Ramos (cell line): ENCODE data around the gene GNG4.
"Not testable (repeated sequence)": the region's sequence is repeated elsewhere in the genome, so short reads cannot be mapped to it uniquely, and the experiment has no call there.

Experiments
- in situ Hi-C: fragments of 300-500 bp; cut with MboI; formaldehyde crosslinking; loops from one replicate; pipeline ENCODE4 v1.14.3; 2022; ENCODE audit warnings: low sequenced_read_pairs; ENCODE audit not compliant: unreplicated experiment

Gene GNG4

DNA sequence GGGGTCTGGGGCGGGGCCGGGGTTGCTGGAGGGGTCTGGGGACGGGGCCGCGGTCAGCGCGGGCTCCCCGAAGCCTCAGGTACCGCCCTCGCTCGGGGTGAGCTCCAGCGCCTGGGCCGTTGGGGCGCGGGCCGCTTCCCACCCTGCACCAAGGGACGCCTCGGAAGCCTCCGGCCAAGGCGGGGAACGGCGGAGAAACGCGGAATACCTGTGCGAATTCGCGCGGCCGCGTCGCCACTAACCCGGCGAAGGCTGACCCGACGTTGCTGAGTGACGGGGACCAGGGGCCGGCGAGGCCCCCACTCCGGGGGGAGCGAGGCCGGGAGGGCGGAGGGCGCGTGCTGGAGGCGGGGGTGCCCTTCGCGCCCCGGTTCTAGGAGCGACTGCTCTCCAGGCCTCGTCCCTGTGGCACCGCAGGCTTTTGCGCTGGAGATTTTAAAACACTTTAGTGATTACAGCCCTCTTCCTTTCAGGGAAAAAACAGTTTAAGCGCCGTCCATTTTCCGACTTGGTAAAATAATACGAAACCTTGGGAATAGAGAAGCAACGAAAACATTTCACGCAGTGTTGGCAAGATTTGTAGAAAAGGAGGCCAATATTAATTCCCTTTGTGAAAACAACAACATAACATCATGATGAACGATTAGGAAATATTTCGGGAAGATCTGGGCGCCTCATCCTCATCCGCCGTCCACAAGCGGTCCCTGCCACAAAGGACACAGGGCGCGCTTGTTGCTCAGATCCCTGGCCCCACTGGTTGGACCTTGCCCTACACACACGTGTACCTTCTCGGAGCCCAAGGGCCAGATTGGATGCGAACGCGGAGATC, 971 bp upstream of the GNG4 start:
- in situ Hi-C loops = no loop called here

DNA sequence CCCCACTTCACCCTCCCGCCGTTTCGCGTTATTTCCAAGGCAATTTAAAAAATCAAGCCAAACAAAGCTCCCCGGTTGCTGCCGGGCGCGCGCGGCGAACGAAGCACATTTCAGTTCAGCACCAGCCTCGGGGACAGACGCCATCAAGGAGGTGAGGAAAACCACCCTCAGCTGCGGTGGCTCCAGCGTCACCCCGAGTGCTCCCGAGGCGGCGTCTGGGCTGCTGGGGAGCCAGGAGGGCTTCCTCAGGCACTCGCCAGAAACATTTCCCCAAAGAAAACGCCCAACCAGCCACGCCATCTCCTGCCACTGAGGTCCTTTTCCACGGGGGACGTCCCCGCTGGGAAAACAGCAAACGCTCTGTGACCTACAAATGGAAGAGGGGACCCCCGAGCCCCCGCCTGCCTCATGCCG, 623 bp downstream of the GNG4 start:
- in situ Hi-C loops = no loop called here

DNA sequence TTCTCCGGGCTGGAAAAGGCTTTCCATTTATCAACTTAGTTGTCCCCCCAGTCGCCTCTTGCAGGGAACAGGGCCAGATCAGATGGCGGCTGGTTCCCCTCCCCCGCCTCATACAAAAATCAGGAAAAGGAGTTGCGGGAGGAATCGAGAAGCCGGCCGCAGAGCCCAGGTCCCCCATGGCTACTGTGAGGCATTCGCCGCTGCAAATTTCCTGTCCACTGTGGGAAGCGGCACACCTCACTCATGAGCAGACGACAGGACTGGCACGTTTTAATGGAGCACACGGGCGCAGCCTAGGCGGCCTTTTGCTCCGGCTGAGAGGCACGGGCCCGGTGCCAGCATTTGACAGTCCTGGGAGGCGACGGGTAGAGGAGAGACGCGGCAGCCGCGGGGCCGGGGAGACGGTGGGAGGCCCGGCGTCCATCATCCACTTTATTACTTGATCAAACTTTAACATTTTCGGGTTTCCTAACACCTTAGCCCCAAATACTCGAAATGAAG, 1.1 kb downstream of the GNG4 start:
- in situ Hi-C loops = no loop called here

DNA sequence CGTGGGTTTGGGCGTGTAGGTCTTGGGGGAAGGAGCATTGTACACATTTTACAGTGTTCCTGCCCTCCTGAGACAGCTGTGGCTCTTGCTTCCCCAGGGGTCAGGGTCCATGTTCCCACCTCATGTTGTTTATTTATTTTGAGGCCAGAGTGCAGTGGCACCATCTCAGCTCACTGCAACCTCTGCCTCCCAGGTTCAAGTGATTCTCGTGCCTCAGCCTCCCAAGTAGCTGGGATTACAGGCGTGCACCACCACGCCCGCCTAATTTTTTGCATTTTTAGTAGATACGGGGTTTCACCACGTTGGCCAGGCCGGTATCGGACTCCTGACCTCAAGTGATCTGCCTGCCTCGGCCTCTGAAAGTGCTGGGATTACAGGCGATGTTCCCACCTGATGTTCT, 2.0 kb downstream of the GNG4 start:
- in situ Hi-C loops = not testable (repeated sequence)

DNA sequence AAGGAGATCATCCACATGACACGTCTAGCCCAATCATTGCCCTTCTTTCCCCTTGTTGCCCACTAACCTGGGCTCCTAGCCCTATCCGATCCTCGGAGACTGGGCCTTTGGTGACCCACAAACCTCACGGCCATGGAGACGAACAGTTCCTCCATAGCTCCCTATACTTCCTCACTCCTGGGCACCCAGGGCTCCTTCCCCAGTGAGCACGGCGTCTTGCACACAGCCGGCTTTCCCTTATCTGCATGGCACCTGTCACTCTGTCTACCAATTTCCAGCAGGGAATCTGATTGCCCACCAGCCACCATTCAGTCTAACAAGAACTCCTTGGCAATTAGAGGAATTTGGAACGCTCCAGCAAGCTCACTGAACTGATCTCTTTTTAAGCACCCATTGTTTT, 3.1 kb downstream of the GNG4 start:
- in situ Hi-C loops = no loop called here

GRCh38 chr1:235644693-235645305, 4.8 kb downstream of the GNG4 start:
- in situ Hi-C loops = no loop called here

- in situ Hi-C loops = no loop called here
Measured at GRCh38 chr1:235643837-235644692, 5.5 kb downstream of the GNG4 start.

- in situ Hi-C loops = no loop called here
Measured at GRCh38 chr1:235642943-235643371, 6.6 kb downstream of the GNG4 start.

GRCh38 chr1:235642011-235642942, 7.3 kb downstream of the GNG4 start:
- in situ Hi-C loops = no loop called here

DNA sequence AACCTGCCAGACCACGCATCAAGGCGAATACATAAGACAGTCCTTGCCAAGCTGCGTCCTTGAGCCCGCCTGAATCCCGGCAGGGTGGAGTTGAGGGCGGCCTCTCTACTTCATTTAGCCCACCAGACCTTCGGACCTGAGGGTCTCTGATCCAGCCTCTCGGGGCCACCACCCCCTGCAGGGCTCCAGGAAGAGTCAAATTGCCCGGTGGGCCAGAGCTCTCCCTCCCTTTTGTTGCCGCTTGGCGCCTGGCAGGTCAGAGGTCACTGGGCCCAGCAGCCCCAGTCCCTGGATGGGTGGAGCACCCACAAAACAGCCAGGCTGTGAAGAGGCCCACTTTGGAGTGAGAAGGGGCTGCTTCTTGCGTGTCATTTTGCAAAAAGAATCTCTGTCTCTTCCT, 9.0 kb downstream of the GNG4 start:
- in situ Hi-C loops = no loop called here

DNA sequence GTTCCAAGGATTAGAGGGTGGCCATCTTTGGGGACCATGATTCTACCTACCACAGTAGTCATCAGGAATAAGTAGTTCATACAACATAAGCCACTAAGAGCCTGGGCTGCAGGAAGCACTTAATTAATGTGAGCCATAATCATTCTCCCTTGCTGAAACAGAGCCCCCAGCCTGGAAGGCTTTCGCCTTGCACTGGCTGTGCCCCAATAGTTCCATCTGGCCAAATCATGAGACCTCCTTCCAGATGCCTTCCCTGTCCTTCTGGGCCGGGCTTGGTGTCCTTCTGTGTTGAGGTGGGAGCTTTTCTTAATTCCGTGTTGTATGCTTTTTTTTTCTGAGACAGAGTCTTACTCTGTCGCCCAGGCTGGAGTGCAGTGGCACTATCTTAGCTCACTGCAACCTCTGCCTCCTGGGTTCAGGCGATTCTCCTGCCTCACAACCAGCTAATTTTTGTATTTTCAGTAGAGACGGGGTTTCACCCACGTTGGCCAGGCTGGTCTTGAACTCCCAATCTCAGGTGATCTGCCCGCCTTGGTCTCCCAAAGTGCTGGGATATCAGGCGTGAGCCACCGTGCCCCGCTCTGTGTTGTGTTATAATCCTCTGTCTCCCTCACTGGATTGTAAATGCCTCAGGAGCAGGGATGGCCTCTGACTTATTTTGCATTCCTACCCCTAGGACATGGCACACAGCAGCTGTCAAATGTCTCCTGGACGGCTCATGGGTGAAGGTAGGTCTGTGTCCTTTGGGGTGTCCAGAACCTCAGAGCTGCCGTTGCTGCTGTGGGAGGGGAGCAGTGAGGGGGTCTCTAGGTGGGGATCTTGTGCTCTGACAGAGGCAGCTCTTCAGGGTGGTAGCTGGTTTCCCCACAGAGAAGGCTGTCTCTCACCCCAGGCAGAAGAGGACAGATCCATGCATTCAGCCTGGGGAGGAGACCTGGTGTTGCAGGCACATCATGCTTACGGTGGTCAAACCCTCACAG, 10.1 kb downstream of the GNG4 start:
- in situ Hi-C loops = no loop called here

GRCh38 chr1:235638612-235639011, 11.0 kb downstream of the GNG4 start:
- in situ Hi-C loops = not testable (repeated sequence)

DNA sequence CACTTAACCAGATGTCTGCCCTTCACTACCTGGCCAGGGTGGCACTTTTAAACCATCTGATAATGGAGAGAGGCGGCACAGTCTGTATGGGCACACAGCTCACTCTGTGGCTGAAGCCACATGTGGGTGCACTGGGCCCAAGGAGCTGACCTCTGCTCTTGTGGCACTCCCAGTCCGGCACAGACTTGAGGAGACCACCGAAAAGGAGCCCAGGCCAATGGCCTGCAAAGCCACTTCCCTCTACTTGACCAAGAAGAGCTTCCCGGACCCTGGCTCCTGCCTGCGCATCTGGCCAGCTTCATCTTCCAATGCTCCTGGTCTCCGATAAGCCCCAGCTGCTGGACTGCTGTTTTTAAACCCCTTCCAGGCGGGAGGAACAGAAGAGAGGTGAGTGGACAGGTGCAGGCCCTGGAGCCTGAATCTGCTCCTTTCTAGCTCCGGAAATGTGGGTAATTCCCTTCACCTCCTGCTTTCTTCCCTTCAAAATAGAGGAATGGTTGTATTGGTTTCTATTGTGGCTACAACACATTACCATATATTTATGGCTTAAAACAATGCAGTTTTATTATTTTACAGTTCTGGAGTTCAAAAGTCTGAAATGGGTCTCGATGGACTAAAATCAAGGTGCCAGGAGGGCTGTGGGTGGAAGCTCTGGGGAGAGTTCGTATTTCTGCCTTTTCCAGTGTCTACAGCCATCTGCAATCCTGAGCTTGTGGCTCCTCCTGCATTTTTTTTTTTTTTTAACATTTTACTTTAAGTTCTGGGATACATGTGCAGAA, 11.6 kb downstream of the GNG4 start:
- in situ Hi-C loops = no loop called here

DNA sequence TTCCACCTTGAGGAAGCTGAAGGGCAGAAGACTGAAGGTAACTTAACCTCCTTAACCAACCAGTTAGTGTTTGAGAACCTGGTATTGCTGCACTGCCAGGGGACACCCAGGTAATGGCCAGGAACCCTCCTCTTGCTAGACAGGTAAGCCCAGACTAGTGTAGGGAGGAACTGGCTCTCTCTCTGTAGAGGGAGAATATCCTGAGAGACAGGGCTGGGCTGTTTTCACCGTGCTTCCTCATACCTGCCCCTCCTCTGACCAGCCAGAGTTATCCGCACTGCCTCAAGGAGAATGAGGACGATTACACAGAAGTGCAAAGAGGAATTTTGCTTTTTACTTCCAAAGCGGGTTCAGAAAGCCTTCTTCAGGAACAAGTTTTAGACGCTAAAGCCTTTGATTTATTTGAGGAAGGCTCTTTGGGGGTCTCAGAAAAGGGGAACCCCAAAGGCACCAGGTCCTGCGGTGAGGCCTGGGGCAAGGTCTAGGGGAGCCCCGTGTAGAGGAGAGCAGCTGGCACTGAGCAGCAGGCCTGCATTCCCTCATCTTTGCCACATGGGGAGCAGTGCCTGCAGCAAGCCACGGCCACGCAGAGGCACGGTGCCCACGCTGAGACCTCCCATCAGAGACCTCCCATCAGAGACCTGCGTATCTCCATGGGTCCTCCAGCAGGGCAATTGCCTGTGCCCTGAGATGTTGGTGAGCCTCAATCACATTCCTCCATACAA, 13.5 kb downstream of the GNG4 start:
- in situ Hi-C loops = no loop called here

DNA sequence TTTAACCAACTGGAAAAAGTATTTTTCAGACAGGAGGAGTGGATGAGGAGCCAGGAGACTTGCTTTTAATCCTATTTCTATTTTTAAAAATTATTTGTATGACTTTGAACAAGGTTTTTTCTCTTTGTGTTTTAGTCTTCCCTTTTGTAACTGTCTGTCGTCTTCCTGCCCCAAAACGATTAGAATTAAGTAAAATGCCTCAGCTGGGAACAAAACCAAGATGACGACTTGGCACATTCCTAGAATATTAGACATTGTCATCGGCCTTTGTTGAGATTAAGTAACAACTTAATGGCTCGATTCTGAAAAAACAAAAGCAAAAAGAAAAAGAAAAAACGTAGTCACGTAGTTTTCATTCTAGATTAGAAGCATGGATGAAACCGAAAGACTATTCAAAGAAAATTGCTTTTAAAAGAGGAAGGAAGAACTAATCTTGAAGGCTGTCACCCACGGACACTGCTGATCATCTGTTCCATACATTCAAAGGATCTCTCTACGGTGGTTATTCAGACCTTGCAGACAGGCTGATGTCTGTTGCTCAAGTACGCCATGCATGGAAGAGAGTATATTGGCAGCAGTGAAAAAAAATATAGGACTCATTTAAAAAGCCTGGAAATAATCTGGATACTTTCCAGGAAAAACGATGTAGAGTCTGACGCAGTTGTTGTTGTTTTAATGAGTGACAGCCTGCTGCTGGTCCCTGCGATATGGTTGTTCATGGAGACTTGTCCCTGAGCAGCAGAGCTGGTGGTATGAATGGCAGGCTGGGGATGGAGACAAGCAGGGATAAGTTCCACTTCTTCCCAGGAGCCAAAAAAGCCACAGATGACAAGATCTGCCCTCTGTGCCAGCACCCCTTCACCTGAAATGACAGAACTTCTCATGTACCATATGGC, 16.8 kb downstream of the GNG4 start:
- in situ Hi-C loops = no loop called here

- in situ Hi-C loops = no loop called here
Measured at GRCh38 chr1:235631816-235632215, 17.8 kb downstream of the GNG4 start.
